Ovary (tissue), 3 donors: ENCODE data around the gene NOS1.

Experiments
- CTCF ChIP-seq, 3 donors: fragments of 450-650 bp in 2 of 3; fragments of 200-600 bp in 1 of 3; IDR thresholded peaks; one replicate each; pipeline versions ENCODE4 v1.5.1 to v1.8.0; 2016 to 2022; ENCODE audit warnings: antibody characterized with exemption in 3 of 3, mild to moderate bottlenecking in 1 of 3
- POLR2A ChIP-seq: fragments of 450-650 bp; IDR thresholded peaks from one replicate; pipeline ENCODE4 v1.6.1; 2017; ENCODE audit warnings: antibody characterized with exemption, mild to moderate bottlenecking, moderate library complexity
- donor health status: DM: no; HTN: no; CAD: no.

GRCh38 chr12:117367006-117367638 lies 5.7 kb upstream of the NOS1 start:
- TF ChIP-seq POLR2A (no peak), CTCF (IDR thresholded peaks at IDR 0.05) (no peak)
